Measurements from ENCODE around the gene ANO7.
A peak's percentile ranks its signal among the peaks of the same experiment; 100 is the strongest.

ANO7 gene

GRCh38 chr2:241188361-241189092 lies at the start of gene ANO7:
ANO7 (plus strand) TSS chr2:241188677; CDS start chr2:241190064, 1,387 bp downstream.
- no peak for DNase-seq (ENCODE audit: low spot score)

- no peak for DNase-seq (ENCODE audit: low spot score)
Observed at GRCh38 chr2:241139531-241140444, 48.7 kb upstream of the ANO7 start.

- DNase-seq (ENCODE audit: low spot score): no peak
Observed at GRCh38 chr2:241140445-241140840, 48.0 kb upstream of the ANO7 start.

GRCh38 chr2:241141214-241141770 lies 47.2 kb upstream of the ANO7 start:
- DNase-seq (ENCODE audit: low spot score): no peak

GRCh38 chr2:241142063-241142462 lies 46.4 kb upstream of the ANO7 start:
- DNase-seq (ENCODE audit: low spot score): no peak

GRCh38 chr2:241142593-241142992 lies 45.9 kb upstream of the ANO7 start:
- no peak for DNase-seq (ENCODE audit: low spot score)

- DNase-seq (ENCODE audit: low spot score): no peak
Observed at GRCh38 chr2:241146286-241146685, 42.2 kb upstream of the ANO7 start.

GRCh38 chr2:241147336-241147735 lies 41.1 kb upstream of the ANO7 start:
- DNase-seq (ENCODE audit: low spot score): no peak

GRCh38 chr2:241148239-241148638 lies 40.2 kb upstream of the ANO7 start:
- no peak for DNase-seq (ENCODE audit: low spot score)

GRCh38 chr2:241148891-241149674 lies 39.4 kb upstream of the ANO7 start, which contains the start of gene PASK:
PASK (minus strand) TSS chr2:241149472; CDS start chr2:241143032, 6,440 bp downstream.
- DNase-seq (ENCODE audit: low spot score): peak; percentile 90

- no peak for DNase-seq (ENCODE audit: low spot score)
Observed at GRCh38 chr2:241149675-241149924, 38.9 kb upstream of the ANO7 start.

- peak; percentile 89 for DNase-seq (ENCODE audit: low spot score)
Observed at GRCh38 chr2:241149925-241150659, 38.4 kb upstream of the ANO7 start, which contains the start of gene PPP1R7. PPP1R7 (plus strand) TSS chr2:241150467; CDS start chr2:241150496, 29 bp downstream.

- no peak for DNase-seq (ENCODE audit: low spot score)
Observed at GRCh38 chr2:241150660-241151530, 37.6 kb upstream of the ANO7 start.

- DNase-seq (ENCODE audit: low spot score): no peak
Observed at GRCh38 chr2:241151934-241152660, 36.4 kb upstream of the ANO7 start.

- DNase-seq (ENCODE audit: low spot score): no peak
Observed at GRCh38 chr2:241153616-241154015, 34.9 kb upstream of the ANO7 start.

- DNase-seq (ENCODE audit: low spot score): no peak
Observed at GRCh38 chr2:241154915-241155314, 33.6 kb upstream of the ANO7 start.

- no peak for DNase-seq (ENCODE audit: low spot score)
Observed at GRCh38 chr2:241155936-241156335, 32.5 kb upstream of the ANO7 start.

- DNase-seq (ENCODE audit: low spot score): no peak
Observed at GRCh38 chr2:241156971-241157441, 31.5 kb upstream of the ANO7 start.

GRCh38 chr2:241157841-241158545 lies 30.5 kb upstream of the ANO7 start:
- DNase-seq (ENCODE audit: low spot score): peak; percentile 89
